PC-3 (cell line): ENCODE measurements around the gene AFF3. TPM values are rescaled to one million over a fixed set of nuclear protein-coding genes. Genes with fewer than 3 reads are reported as not detected.

Source experiments
- ATAC-seq: fragments of 200-7000 bp; cut with Tn5 transposase; 2 replicates; pipeline ENCODE4 v1.9.1; 2020; ENCODE audit warnings: mild to moderate bottlenecking, moderate library complexity
- BruUV-seq: library from RNA; stranded (reverse); fragments of 400-500 nt; replicated peaks from 2 replicates; lab custom pipeline; 2021; lab: Mats Ljungman, UMichigan
- CTCF ChIA-PET: fragments of 300-600 bp; sonication (Branson Sonifier 250); formaldehyde crosslinking; loops from one replicate; lab custom pipeline; 2022; ENCODE audit warnings: antibody characterized with exemption; lab: Charles Lee
- POLR2A ChIA-PET: fragments of 300-600 bp; sonication (Branson Sonifier 250); formaldehyde crosslinking; loops from one replicate; lab custom pipeline; 2022; ENCODE audit warnings: antibody characterized with exemption; ENCODE audit not compliant: unreplicated experiment; lab: Charles Lee
- DNase-seq: peaks from one replicate; pipeline ENCODE4 v3.0.0-alpha.2; 2015
- H2AFZ ChIP-seq: fragments of 300-600 bp; sonication (generic); 2 replicates; pipeline ENCODE4 v1.6.0; 2016; ENCODE audit warnings: antibody characterized with exemption, low read length
- H3F3A ChIP-seq: fragments of 300-600 bp; sonication (generic); one replicate; pipeline ENCODE4 v1.6.0; 2017; ENCODE audit warnings: antibody characterized with exemption, low read length, control low read depth, mild to moderate bottlenecking; ENCODE audit not compliant: unreplicated experiment
- H3K27ac ChIP-seq: fragments of 300-600 bp; sonication (generic); 2 replicates; pipeline ENCODE4 v1.5.1; 2016; ENCODE audit warnings: mild to moderate bottlenecking, low read length
- H3K27me3 ChIP-seq: fragments of 300-600 bp; sonication (generic); 2 replicates; pipeline ENCODE4 v1.6.1; 2016; ENCODE audit warnings: low read length, mixed read lengths
- H3K36me3 ChIP-seq: fragments of 300-600 bp; sonication (generic); 2 replicates; pipeline ENCODE4 v1.6.1; 2016; ENCODE audit warnings: low read depth, mixed run types, low read length, mixed read lengths
- H3K4me1 ChIP-seq: fragments of 300-600 bp; sonication (generic); 2 replicates; pipeline ENCODE4 v1.5.1; 2016; ENCODE audit warnings: low read length; ENCODE audit not compliant: insufficient read depth
- H3K4me2 ChIP-seq: fragments of 300-600 bp; sonication (generic); 2 replicates; pipeline ENCODE4 v1.6.0; 2016; ENCODE audit warnings: low read length
- H3K4me3 ChIP-seq: fragments of 300-600 bp; sonication (generic); 2 replicates; pipeline ENCODE4 v1.5.1; 2016; ENCODE audit warnings: mild to moderate bottlenecking, low read length, mixed read lengths
- H3K79me2 ChIP-seq: fragments of 300-600 bp; sonication (generic); 2 replicates; pipeline ENCODE4 v1.6.1; 2017; ENCODE audit warnings: low read length, mixed read lengths
- H3K9ac ChIP-seq: fragments of 300-600 bp; sonication (generic); 2 replicates; pipeline ENCODE4 v1.6.0; 2016; ENCODE audit warnings: mild to moderate bottlenecking, low read length
- H3K9me2 ChIP-seq: fragments of 300-600 bp; sonication (generic); replicated peaks from 2 replicates; pipeline ENCODE4 v1.6.1; 2016; ENCODE audit warnings: mixed run types, low read length, mixed read lengths
- H3K9me3 ChIP-seq: fragments of 300-600 bp; sonication (generic); 2 replicates; pipeline ENCODE4 v1.6.1; 2016; ENCODE audit warnings: low read length, mixed read lengths
- H4K20me1 ChIP-seq: fragments of 300-600 bp; sonication (generic); 2 replicates; pipeline ENCODE4 v1.6.1; 2016; ENCODE audit warnings: low read length, mixed read lengths
- EZH2 ChIP-seq: fragments of 300-600 bp; sonication (generic); IDR thresholded peaks from one replicate; pipeline ENCODE4 v1.6.1; 2017; ENCODE audit warnings: antibody characterized with exemption, mild to moderate bottlenecking, low read length; ENCODE audit not compliant: unreplicated experiment
- EZH2phosphoT487 ChIP-seq: fragments of 300-600 bp; sonication (generic); IDR thresholded peaks from 2 replicates; pipeline ENCODE4 v1.6.1; 2018; ENCODE audit warnings: mild to moderate bottlenecking, antibody characterized with exemption, low read length, borderline replicate concordance
- intact Hi-C: fragments of 100-400 bp; cut with micrococcal nuclease; formaldehyde crosslinking; loops from 2 replicates; pipeline ENCODE4 v1.9.0; 2023
- total RNA-seq: library from RNA; depleted of rRNA; stranded (reverse); fragments of >200 nt; gene quantifications from 2 replicates; pipeline ENCODE4 v1.2.3, GENCODE V29; 2014
- TF ChIP-seq, protein P1 (sequence below): fragments of 300-600 bp; sonication (generic); conservative IDR thresholded peaks from 2 replicates; pipeline ENCODE4 v1.5.1; 2017; ENCODE audit warnings: antibody characterized with exemption, low read depth, mild to moderate bottlenecking, low read length

Gene AFF3
- total RNA-seq, 1 experiment from 2014 or later: 0.04 TPM

DNA sequence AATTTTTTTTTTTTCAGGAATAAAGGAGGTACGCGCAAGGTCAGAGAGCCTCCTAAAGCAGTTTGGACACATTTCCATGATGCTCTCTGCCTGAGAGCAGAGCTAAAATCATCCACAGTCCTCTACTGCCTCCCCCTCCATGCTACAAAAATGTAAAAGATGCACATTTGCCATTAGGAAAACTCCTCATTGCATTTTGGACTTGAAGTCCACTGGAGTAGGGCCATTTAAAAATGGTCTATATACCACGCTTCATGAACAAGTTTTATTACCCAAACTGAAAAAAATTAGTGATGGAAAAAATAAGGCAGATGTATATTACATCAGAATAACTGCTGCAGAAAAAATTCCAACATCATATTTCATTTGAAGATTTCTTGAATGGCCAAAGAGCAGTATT is 256.0 kb downstream of the AFF3 start:
- Histone ChIP-seq H3K9ac (no peak overlapping the region), H3K27ac (no peak overlapping the region), H3K9me2 (no peaks in the 10 kb centered on the region), H3K27me3 (no peaks in the 10 kb centered on the region), H3K4me3 (no peak overlapping the region), H3F3A (no peaks in the 10 kb centered on the region), H3K4me1 (peaks cover 17% of the 10 kb centered on the region), H3K79me2 (no peaks in the 10 kb centered on the region), H2AFZ (no peak overlapping the region), H4K20me1 (no peaks in the 10 kb centered on the region), H3K4me2 (no peak overlapping the region), H3K36me3 (no peaks in the 10 kb centered on the region), H3K9me3 (no peaks in the 10 kb centered on the region)
- BruUV-seq: no TSS peak
- intact Hi-C loops: loop anchor here (10.0 kb wide), 1 partner anchor 178 kb away; no protein-coding TSS in a partner anchor
- TF ChIP-seq, protein P1, sequence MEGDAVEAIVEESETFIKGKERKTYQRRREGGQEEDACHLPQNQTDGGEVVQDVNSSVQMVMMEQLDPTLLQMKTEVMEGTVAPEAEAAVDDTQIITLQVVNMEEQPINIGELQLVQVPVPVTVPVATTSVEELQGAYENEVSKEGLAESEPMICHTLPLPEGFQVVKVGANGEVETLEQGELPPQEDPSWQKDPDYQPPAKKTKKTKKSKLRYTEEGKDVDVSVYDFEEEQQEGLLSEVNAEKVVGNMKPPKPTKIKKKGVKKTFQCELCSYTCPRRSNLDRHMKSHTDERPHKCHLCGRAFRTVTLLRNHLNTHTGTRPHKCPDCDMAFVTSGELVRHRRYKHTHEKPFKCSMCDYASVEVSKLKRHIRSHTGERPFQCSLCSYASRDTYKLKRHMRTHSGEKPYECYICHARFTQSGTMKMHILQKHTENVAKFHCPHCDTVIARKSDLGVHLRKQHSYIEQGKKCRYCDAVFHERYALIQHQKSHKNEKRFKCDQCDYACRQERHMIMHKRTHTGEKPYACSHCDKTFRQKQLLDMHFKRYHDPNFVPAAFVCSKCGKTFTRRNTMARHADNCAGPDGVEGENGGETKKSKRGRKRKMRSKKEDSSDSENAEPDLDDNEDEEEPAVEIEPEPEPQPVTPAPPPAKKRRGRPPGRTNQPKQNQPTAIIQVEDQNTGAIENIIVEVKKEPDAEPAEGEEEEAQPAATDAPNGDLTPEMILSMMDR: no peak
- TF ChIP-seq EZH2phosphoT487: no peak
- TF ChIP-seq EZH2: no peak
- ChIA-PET POLR2A (no interaction called here), CTCF (no interaction called here)
- no peak for DNase-seq
- ATAC-seq: no peak

DNA sequence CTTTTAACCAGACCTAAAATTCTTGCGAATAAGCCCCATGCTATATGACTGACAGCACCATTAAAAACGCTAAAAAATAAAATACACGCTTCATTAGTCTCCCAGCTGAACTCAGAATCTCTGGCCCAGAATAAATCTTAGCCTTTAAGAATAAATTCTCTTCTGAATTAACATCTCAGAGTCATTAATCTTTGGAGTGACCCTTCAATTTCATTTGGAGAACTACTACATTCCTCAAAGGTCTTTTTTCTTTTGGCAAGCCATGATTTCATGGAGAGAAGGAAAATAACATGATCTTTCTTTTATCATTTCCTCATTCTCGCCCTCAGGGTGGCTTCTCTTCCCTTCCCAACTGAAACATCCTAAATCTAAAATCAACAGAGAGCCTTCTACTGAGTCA is 259.0 kb downstream of the AFF3 start:
- H4K20me1 ChIP-seq: no peaks in the 10 kb centered on the region
- no peak overlapping the region for H3K9ac ChIP-seq
- ATAC-seq: no peak
- POLR2A ChIA-PET: no interaction called here
- no peaks in the 10 kb centered on the region for H3F3A ChIP-seq
- no peaks in the 10 kb centered on the region for H3K79me2 ChIP-seq
- H3K9me2 ChIP-seq: no peaks in the 10 kb centered on the region
- CTCF ChIA-PET: no interaction called here
- H3K27ac ChIP-seq: no peak overlapping the region
- H3K9me3 ChIP-seq: no peaks in the 10 kb centered on the region
- H3K36me3 ChIP-seq: no peaks in the 10 kb centered on the region
- no peak overlapping the region for H3K4me3 ChIP-seq
- no peak overlapping the region for H2AFZ ChIP-seq
- no TSS peak for BruUV-seq
- no peaks in the 10 kb centered on the region for H3K27me3 ChIP-seq
- DNase-seq: peak; percentile 30
- intact Hi-C loops: loop anchor here (5.0 to 10.0 kb wide), 3 partner anchors 61 to 181 kb away; no protein-coding TSS in a partner anchor
- no peak overlapping the region for H3K4me2 ChIP-seq
- no peak for TF ChIP-seq EZH2phosphoT487
- TF ChIP-seq, protein P1: no peak
- no peak for TF ChIP-seq EZH2
- H3K4me1 ChIP-seq: peaks cover 40% of the 10 kb centered on the region

DNA sequence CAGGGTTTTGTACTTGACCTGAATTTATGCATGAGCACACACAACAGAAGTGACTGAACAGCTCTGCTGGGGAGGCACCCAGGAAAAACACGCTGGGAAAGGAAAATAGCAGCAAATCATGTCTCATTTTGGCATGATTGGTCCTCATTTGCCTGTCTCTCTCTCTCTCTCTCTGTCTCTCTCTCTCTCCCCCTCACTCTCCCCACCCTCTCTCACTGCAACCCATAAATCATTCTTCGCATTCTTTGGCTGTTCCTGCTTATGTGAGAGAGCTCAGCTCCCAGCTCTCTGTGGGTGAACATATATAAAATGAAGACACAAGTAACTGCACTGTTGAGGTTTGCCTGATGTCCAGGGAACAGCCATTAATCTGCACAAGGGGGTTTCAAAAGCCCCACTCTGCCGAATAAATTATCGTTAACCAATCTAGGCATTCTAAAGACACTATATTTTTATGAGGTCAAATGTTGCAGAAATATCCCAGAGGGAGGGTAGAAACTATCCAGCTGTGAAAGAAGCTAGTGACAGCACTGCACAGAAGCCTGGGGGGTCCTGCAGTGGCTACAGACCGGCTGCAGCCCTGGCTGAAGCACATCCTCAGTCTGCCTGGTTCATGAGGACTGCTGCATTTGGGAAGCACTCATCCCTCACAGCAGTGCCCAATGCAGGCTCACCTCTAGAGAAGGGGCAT is 260.3 kb downstream of the AFF3 start:
- H3K4me2 ChIP-seq: 0 out of 2 replicates have a peak overlapping the region, but pooled peaks have one; percentile 23
- no peaks in the 10 kb centered on the region for H3K36me3 ChIP-seq
- no peak overlapping the region for H2AFZ ChIP-seq
- H4K20me1 ChIP-seq: no peaks in the 10 kb centered on the region
- intact Hi-C loops: loop anchor here (5.0 to 10.0 kb wide), 3 partner anchors 60 to 183 kb away; no protein-coding TSS in a partner anchor
- ATAC-seq: no peak
- TF ChIP-seq EZH2phosphoT487: no peak
- no peak for TF ChIP-seq EZH2
- TF ChIP-seq, protein P1: no peak
- no TSS peak for BruUV-seq
- H3K4me1 ChIP-seq: peaks cover 40% of the 10 kb centered on the region
- H3F3A ChIP-seq: no peaks in the 10 kb centered on the region
- DNase-seq: peak; percentile 60
- no peaks in the 10 kb centered on the region for H3K79me2 ChIP-seq
- no peaks in the 10 kb centered on the region for H3K9me2 ChIP-seq
- H3K9ac ChIP-seq: no peak overlapping the region
- H3K27me3 ChIP-seq: no peaks in the 10 kb centered on the region
- no peaks in the 10 kb centered on the region for H3K9me3 ChIP-seq
- H3K4me3 ChIP-seq: no peak overlapping the region
- POLR2A ChIA-PET: no interaction called here
- no peak overlapping the region for H3K27ac ChIP-seq
- CTCF ChIA-PET: no interaction called here
